Gastroesophageal sphincter (tissue), 3 donors: ENCODE results near the gene OR1D5.

Experiments used
- POLR2A ChIP-seq, 2 donors: fragments of 450-650 bp; IDR thresholded peaks; one replicate each; pipeline ENCODE4 v1.6.1; 2017; ENCODE audit warnings: antibody characterized with exemption in 2 of 2, mild to moderate bottlenecking in 2 of 2, moderate library complexity in 1 of 2
- POLR2AphosphoS5 ChIP-seq: sonication (generic); formaldehyde crosslinking; IDR thresholded peaks from one replicate; pipeline ENCODE4 v1.6.1; 2017; ENCODE audit warnings: antibody characterized with exemption
- TF ChIP-seq, protein P1 (sequence below), 4 experiments: fragments of 200-600 bp in 2 of 4; fragments of 450-650 bp in 2 of 4; sonication (generic) in 1 of 4; IDR thresholded peaks; one replicate each; pipeline ENCODE4 v1.5.1; 2017 to 2019; ENCODE audit warnings: antibody characterized with exemption in 4 of 4, mild to moderate bottlenecking in 2 of 4, moderate library complexity in 2 of 4

DNA sequence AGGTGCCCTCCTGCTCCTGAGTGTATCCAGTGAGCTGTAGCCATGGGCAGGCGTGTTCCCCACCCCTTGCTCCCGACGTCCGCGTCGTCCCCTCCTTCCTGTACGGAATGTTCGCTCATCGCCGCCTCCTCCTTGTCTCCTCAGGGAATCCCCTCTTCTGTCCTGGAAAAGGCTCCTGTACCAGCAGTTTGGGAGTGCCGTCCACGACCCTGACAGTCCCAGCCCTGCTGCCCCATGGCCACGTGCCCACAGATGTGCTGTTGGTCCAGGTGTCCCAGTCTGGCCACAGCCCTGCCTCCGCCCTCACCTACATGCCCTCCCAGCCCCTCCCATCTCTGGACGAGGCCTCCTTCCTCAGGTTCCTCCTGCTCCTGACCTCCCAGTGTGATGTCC lies 30.2 kb downstream of the OR1D5 start:
- TF ChIP-seq, protein P1, sequence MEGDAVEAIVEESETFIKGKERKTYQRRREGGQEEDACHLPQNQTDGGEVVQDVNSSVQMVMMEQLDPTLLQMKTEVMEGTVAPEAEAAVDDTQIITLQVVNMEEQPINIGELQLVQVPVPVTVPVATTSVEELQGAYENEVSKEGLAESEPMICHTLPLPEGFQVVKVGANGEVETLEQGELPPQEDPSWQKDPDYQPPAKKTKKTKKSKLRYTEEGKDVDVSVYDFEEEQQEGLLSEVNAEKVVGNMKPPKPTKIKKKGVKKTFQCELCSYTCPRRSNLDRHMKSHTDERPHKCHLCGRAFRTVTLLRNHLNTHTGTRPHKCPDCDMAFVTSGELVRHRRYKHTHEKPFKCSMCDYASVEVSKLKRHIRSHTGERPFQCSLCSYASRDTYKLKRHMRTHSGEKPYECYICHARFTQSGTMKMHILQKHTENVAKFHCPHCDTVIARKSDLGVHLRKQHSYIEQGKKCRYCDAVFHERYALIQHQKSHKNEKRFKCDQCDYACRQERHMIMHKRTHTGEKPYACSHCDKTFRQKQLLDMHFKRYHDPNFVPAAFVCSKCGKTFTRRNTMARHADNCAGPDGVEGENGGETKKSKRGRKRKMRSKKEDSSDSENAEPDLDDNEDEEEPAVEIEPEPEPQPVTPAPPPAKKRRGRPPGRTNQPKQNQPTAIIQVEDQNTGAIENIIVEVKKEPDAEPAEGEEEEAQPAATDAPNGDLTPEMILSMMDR (IDR thresholded peaks at IDR 0.05), result no peak
- TF ChIP-seq POLR2AphosphoS5 (no peak), POLR2A (IDR thresholded peaks at IDR 0.05) (no peak)
